ENCODE measurements around the gene PSMA4.
A peak's percentile ranks its signal among the peaks of the same experiment; 100 is the strongest.
"Not testable (repeated sequence)": the region's sequence is repeated elsewhere in the genome, so short reads cannot be mapped to it uniquely, and the experiment has no call there.

PSMA4 gene

DNA sequence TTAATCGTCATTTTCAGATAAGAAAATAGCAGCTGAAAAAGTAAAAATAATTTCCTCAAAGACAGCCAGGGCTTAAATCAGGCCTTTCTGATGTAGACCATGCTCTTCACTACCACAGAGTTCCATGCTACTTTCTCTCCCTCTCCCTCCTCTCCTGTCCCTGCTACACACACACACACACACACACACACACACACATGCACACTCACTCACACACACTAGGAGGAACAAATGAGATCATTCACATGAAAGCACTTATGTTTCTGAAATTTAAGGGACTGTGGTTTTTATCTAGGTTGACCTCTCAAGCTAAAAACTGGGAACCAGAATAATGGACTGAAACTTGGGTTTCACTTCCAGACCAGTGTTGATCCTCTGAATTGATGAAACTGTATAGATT is 4.1 kb upstream of the PSMA4 start:
- no CpG with 5 or more reads among the region's 1 CpG for WGBS, 2 donors (ENCODE audit: extremely low coverage in 2 of 2, insufficient read length in 2 of 2, insufficient replicate concordance in 1 of 2)
- Histone ChIP-seq H3K4me2 (ENCODE audit: insufficient read depth, low read length, poor library complexity, severe bottlenecking) (no peak overlapping the region), H3K79me1 (ENCODE audit: low read depth, low read length) (no peaks in the 10 kb centered on the region), H2BK15ac (ENCODE audit: low read length) (no peak overlapping the region), H3K4ac (ENCODE audit: low read length) (no peak overlapping the region), H3K27ac (replicated peaks; ENCODE audit: low read length) (no peak overlapping the region), H2AK5ac (ENCODE audit: low read depth, low read length) (no peak overlapping the region), H3K4me3 (ENCODE audit: low read length in 2 of 2) (no peak overlapping the region), H3K4me1 (ENCODE audit: control insufficient read depth in 2 of 2, insufficient read depth in 1 of 2, low read depth in 1 of 2, low read length in 2 of 2) (peaks cover 0 to 3% of the 10 kb centered on the region in 2 donors), H3K9me3 (replicated peaks in 1 of 2; ENCODE audit: control insufficient read depth in 2 of 2, insufficient read depth in 1 of 2, low read depth in 1 of 2, low read length in 2 of 2) (no peaks in the 10 kb centered on the region), H2BK12ac (ENCODE audit: low read length) (no peak overlapping the region), H3K9ac (ENCODE audit: low read depth, low read length, poor library complexity) (no peak overlapping the region), H3K14ac (ENCODE audit: low read length) (no peak overlapping the region), H2BK5ac (ENCODE audit: low read length) (no peak overlapping the region), H2AFZ (ENCODE audit: low read length) (no peak overlapping the region), H4K8ac (ENCODE audit: low read depth, low read length) (no peak overlapping the region), H3K27me3 (ENCODE audit: control insufficient read depth in 3 of 3, insufficient read depth in 3 of 3, low read depth in 1 of 3, low read length in 3 of 3) (no peaks in the 10 kb centered on the region), H4K91ac (ENCODE audit: low read depth, low read length, poor library complexity) (no peak overlapping the region), H3K36me3 (replicated peaks in 1 of 2; ENCODE audit: control insufficient read depth in 2 of 2, insufficient read depth in 2 of 2, low read length in 2 of 2) (no peaks in the 10 kb centered on the region), H3K23ac (ENCODE audit: low read depth, low read length, poor library complexity) (no peak overlapping the region), H3K18ac (ENCODE audit: low read length) (no peak overlapping the region), H2BK120ac (ENCODE audit: low read depth, low read length) (no peak overlapping the region)
- DNase-seq (ENCODE audit: low spot score) = no peak

DNA sequence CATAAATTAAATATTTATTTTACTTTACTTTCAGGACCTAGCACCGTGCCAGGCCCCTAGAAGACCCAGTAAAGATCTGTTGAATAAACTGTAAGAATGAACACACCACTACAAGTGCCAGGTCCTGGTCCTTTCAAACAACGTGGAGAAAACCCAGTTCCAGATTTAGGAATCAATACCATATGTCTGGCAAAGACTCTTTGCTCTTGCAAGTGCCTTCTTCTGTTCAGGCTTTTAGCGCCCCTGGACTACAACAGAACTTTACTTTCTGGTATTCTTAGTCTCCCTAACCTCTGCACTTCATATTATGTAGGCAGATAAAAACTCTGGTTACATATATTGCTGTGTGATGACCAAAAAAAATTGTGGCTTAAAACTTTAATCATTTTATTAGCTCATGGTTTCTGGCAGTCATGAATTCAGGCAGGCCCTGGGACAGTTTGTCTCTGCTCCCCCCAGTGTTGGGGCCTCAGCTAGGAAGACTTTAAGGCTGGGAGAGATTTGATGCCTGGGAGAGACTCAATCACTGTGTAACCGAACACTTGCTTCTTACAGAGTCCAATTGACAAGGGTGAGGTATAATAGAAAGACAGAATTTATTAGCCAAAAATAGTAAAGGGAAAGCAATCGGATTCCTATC is 2.9 kb upstream of the PSMA4 start:
- Histone ChIP-seq H3K9ac (ENCODE audit: low read depth, low read length, poor library complexity) (no peak overlapping the region), H2BK15ac (ENCODE audit: low read length) (no peak overlapping the region), H3K18ac (ENCODE audit: low read length) (no peak overlapping the region), H3K4me1 (ENCODE audit: control insufficient read depth in 2 of 2, insufficient read depth in 1 of 2, low read depth in 1 of 2, low read length in 2 of 2) (peaks cover 2 to 7% of the 10 kb centered on the region in 2 donors), H2BK120ac (ENCODE audit: low read depth, low read length) (no peak overlapping the region), H2AK5ac (ENCODE audit: low read depth, low read length) (no peak overlapping the region), H3K27ac (replicated peaks; ENCODE audit: low read length) (no peak overlapping the region), H4K91ac (ENCODE audit: low read depth, low read length, poor library complexity) (no peak overlapping the region), H3K14ac (ENCODE audit: low read length) (no peak overlapping the region), H2BK5ac (ENCODE audit: low read length) (no peak overlapping the region), H4K8ac (ENCODE audit: low read depth, low read length) (no peak overlapping the region), H3K36me3 (replicated peaks in 1 of 2; ENCODE audit: control insufficient read depth in 2 of 2, insufficient read depth in 2 of 2, low read length in 2 of 2) (peaks cover 2 to 10% of the 10 kb centered on the region in 2 donors), H2BK12ac (ENCODE audit: low read length) (no peak overlapping the region), H2AFZ (ENCODE audit: low read length) (no peak overlapping the region), H3K4me3 (ENCODE audit: low read length in 2 of 2) (no peak overlapping the region), H3K23ac (ENCODE audit: low read depth, low read length, poor library complexity) (no peak overlapping the region), H3K4me2 (ENCODE audit: insufficient read depth, low read length, poor library complexity, severe bottlenecking) (no peak overlapping the region), H3K4ac (ENCODE audit: low read length) (no peak overlapping the region), H3K79me1 (ENCODE audit: low read depth, low read length) (no peaks in the 10 kb centered on the region), H3K9me3 (replicated peaks in 1 of 2; ENCODE audit: control insufficient read depth in 2 of 2, insufficient read depth in 1 of 2, low read depth in 1 of 2, low read length in 2 of 2) (no peaks in the 10 kb centered on the region), H3K27me3 (ENCODE audit: control insufficient read depth in 3 of 3, insufficient read depth in 3 of 3, low read depth in 1 of 3, low read length in 3 of 3) (no peaks in the 10 kb centered on the region)
- WGBS, 2 donors (ENCODE audit: extremely low coverage in 2 of 2, insufficient read length in 2 of 2, insufficient replicate concordance in 1 of 2) = no CpG with 5 or more reads among the region's 5 CpGs
- DNase-seq (ENCODE audit: low spot score) = no peak

DNA sequence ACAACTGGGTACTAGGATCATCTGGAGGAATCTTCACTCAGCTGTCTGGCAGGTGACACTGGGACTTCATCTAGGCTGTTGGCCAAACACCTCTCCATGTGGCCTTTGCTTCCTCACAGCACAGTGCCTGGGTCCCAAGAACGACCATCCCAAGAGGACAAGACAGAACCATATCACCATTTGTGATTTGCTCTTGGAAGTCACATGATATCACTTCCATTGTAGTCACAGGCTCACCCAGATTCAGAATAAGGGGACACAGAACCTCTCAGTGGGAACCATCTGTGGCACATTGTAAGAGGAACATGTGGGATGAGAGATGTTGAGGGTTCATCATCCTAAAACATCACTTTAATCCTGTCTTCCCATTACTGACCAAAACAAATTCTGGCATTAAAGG is 1.9 kb upstream of the PSMA4 start:
- peaks cover 8 to 20% of the 10 kb centered on the region in 2 donors for H3K36me3 ChIP-seq (replicated peaks in 1 of 2; ENCODE audit: control insufficient read depth in 2 of 2, insufficient read depth in 2 of 2, low read length in 2 of 2)
- H2BK120ac ChIP-seq (ENCODE audit: low read depth, low read length) = no peak overlapping the region
- H3K9me3 ChIP-seq (replicated peaks in 1 of 2; ENCODE audit: control insufficient read depth in 2 of 2, insufficient read depth in 1 of 2, low read depth in 1 of 2, low read length in 2 of 2) = no peaks in the 10 kb centered on the region
- H4K91ac ChIP-seq (ENCODE audit: low read depth, low read length, poor library complexity) = no peak overlapping the region
- no peak overlapping the region for H3K18ac ChIP-seq (ENCODE audit: low read length)
- no peak overlapping the region for H2BK15ac ChIP-seq (ENCODE audit: low read length)
- H2AK5ac ChIP-seq (ENCODE audit: low read depth, low read length) = no peak overlapping the region
- H3K4me3 ChIP-seq (ENCODE audit: low read length in 2 of 2) = no peak overlapping the region
- no CpG with 5 or more reads among the region's 1 CpG for WGBS, 2 donors (ENCODE audit: extremely low coverage in 2 of 2, insufficient read length in 2 of 2, insufficient replicate concordance in 1 of 2)
- H3K27ac ChIP-seq (replicated peaks; ENCODE audit: low read length) = no peak overlapping the region
- H2BK12ac ChIP-seq (ENCODE audit: low read length) = no peak overlapping the region
- H3K9ac ChIP-seq (ENCODE audit: low read depth, low read length, poor library complexity) = no peak overlapping the region
- H3K79me1 ChIP-seq (ENCODE audit: low read depth, low read length) = peaks cover 2% of the 10 kb centered on the region
- no peak overlapping the region for H3K4me2 ChIP-seq (ENCODE audit: insufficient read depth, low read length, poor library complexity, severe bottlenecking)
- no peak for DNase-seq (ENCODE audit: low spot score)
- H3K4me1 ChIP-seq (ENCODE audit: control insufficient read depth in 2 of 2, insufficient read depth in 1 of 2, low read depth in 1 of 2, low read length in 2 of 2) = peaks cover 2 to 7% of the 10 kb centered on the region in 2 donors
- no peak overlapping the region for H3K14ac ChIP-seq (ENCODE audit: low read length)
- no peak overlapping the region for H4K8ac ChIP-seq (ENCODE audit: low read depth, low read length)
- H3K4ac ChIP-seq (ENCODE audit: low read length) = no peak overlapping the region
- H3K27me3 ChIP-seq (ENCODE audit: control insufficient read depth in 3 of 3, insufficient read depth in 3 of 3, low read depth in 1 of 3, low read length in 3 of 3) = no peaks in the 10 kb centered on the region
- no peak overlapping the region for H2AFZ ChIP-seq (ENCODE audit: low read length)
- H2BK5ac ChIP-seq (ENCODE audit: low read length) = no peak overlapping the region
- no peak overlapping the region for H3K23ac ChIP-seq (ENCODE audit: low read depth, low read length, poor library complexity)

DNA sequence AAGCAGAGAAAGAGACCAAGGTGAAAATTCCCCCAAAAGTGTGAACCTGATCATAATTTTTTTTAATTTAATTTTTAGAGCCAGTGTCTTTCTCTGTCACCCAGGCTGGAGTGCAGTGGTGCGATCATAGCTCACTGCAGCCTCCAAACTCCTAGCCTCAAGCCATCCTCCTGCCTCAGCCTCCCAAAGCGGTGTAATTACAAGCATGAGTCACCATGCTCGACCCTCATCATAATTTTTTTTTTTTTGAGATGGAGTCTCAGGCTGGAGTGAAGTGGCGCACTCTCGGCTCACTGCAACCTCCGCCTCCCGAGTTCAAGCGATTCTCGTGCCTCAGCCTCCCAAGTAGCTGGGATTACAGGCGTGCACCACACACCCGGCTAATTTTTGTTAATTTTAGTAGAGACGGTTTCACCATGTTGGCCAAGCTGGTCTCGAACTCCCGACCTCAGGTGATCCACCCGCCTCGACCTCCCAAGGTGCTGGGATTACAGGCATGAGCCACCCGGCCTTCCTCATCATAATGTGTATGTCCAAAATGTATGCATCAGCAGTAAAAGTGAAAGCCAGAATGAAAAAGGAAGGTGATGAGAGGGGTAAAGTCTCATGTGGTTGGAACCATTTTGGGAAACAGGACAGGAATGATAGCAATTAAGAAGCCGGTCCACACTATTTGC is 642 bp upstream of the PSMA4 start:
- not testable (repeated sequence) for H2BK12ac ChIP-seq (ENCODE audit: low read length); H3K27me3 ChIP-seq (ENCODE audit: control insufficient read depth in 3 of 3, insufficient read depth in 3 of 3, low read depth in 1 of 3, low read length in 3 of 3); H3K4me1 ChIP-seq (ENCODE audit: control insufficient read depth in 2 of 2, insufficient read depth in 1 of 2, low read depth in 1 of 2, low read length in 2 of 2); H4K8ac ChIP-seq (ENCODE audit: low read depth, low read length); DNase-seq (ENCODE audit: low spot score); H3K18ac ChIP-seq (ENCODE audit: low read length); H3K79me1 ChIP-seq (ENCODE audit: low read depth, low read length); H2AK5ac ChIP-seq (ENCODE audit: low read depth, low read length); H3K14ac ChIP-seq (ENCODE audit: low read length); H3K4ac ChIP-seq (ENCODE audit: low read length); H2BK120ac ChIP-seq (ENCODE audit: low read depth, low read length); H2BK15ac ChIP-seq (ENCODE audit: low read length); H3K23ac ChIP-seq (ENCODE audit: low read depth, low read length, poor library complexity); H4K91ac ChIP-seq (ENCODE audit: low read depth, low read length, poor library complexity); H3K9me3 ChIP-seq (replicated peaks in 1 of 2; ENCODE audit: control insufficient read depth in 2 of 2, insufficient read depth in 1 of 2, low read depth in 1 of 2, low read length in 2 of 2); H3K9ac ChIP-seq (ENCODE audit: low read depth, low read length, poor library complexity)
- H3K4me3 ChIP-seq (ENCODE audit: low read length in 2 of 2) = peak overlapping the region; percentile 76 to 89
- peak overlapping the region; percentile 88 for H2BK5ac ChIP-seq (ENCODE audit: low read length)
- peaks cover 8 to 31% of the 10 kb centered on the region in 2 donors for H3K36me3 ChIP-seq (replicated peaks in 1 of 2; ENCODE audit: control insufficient read depth in 2 of 2, insufficient read depth in 2 of 2, low read length in 2 of 2)
- H3K27ac ChIP-seq (replicated peaks; ENCODE audit: low read length) = peak overlapping the region; percentile 43
- H3K4me2 ChIP-seq (ENCODE audit: insufficient read depth, low read length, poor library complexity, severe bottlenecking) = peak overlapping the region; percentile 97
- H2AFZ ChIP-seq (ENCODE audit: low read length) = peak overlapping the region; percentile 95
- no CpG with 5 or more reads among the region's 18 CpGs for WGBS, 2 donors (ENCODE audit: extremely low coverage in 2 of 2, insufficient read length in 2 of 2, insufficient replicate concordance in 1 of 2)
